ENCODE results near the gene IQUB. TPM values are rescaled to one million over a fixed set of nuclear protein-coding genes. Genes with fewer than 3 reads are reported as not detected.

IQUB gene
- 0.21 and 0.42 TPM in 2 replicates for total RNA-seq (2022)
- Bru-seq, nascent RNA = percentile 27 among the genes with signal in this experiment
- BruChase-seq, experiment 1, labeled RNA remaining after a 6-hour chase = percentile 18 among the genes with signal in this experiment
- BruChase-seq, experiment 2, labeled RNA remaining after a 2-hour chase = percentile 28 among the genes with signal in this experiment
- long read RNA-seq = 0 reads

GRCh38 chr7:123534383-123535260 is at the start of gene IQUB:
TSS of gene IQUB (minus strand) at chr7:123534595. CDS start at chr7:123512340, 22,255 bp downstream.
- Mint-ChIP-seq H3K4me3 (ENCODE audit: low read depth, unreplicated experiment) (peak within 1 kb of the TSS; percentile 90), H3K4me1 (ENCODE audit: low read depth, unreplicated experiment) (peaks cover 8% of the 10 kb centered on the region), H3K9me3 (ENCODE audit: low read depth, unreplicated experiment) (no peaks in the 10 kb centered on the region), H3K27me3 (ENCODE audit: unreplicated experiment) (peaks cover 27% of the 10 kb centered on the region), H3K27ac (ENCODE audit: unreplicated experiment) (peak within 1 kb of the TSS; percentile 99), H3K36me3 (ENCODE audit: insufficient read depth, unreplicated experiment) (peaks cover 22% of the 10 kb centered on the region)
- peak; percentile 97 for DNase-seq
- no peak for TF ChIP-seq CTCF (IDR thresholded peaks at IDR 0.05; ENCODE audit: unreplicated experiment)
- CTCF ChIA-PET = interaction anchor here (0.6 to 1.8 kb wide), 8 partner anchors 13 to 623 kb away, joined by 3 to 10 read pairs (median 6); no protein-coding TSS in a partner anchor
- no TSS peak for BruUV-seq (replicated peaks)
- intact Hi-C loops (cut with micrococcal nuclease; ENCODE audit: unreplicated experiment) = no loop called here

- H3K27me3 Mint-ChIP-seq (ENCODE audit: unreplicated experiment) = no peaks in the 10 kb centered on the region
- H3K4me1 Mint-ChIP-seq (ENCODE audit: low read depth, unreplicated experiment) = peaks cover 8% of the 10 kb centered on the region
- no peaks in the 10 kb centered on the region for H3K36me3 Mint-ChIP-seq (ENCODE audit: insufficient read depth, unreplicated experiment)
- H3K4me3 Mint-ChIP-seq (ENCODE audit: low read depth, unreplicated experiment) = no peak overlapping the region
- CTCF ChIA-PET = interaction anchor here (0.6 to 1.2 kb wide), 2 partner anchors 11 to 307 kb away, joined by 3 read pairs; no protein-coding TSS in a partner anchor
- no TSS peak for BruUV-seq (replicated peaks)
- no peak for TF ChIP-seq CTCF (IDR thresholded peaks at IDR 0.05; ENCODE audit: unreplicated experiment)
- no peaks in the 10 kb centered on the region for H3K9me3 Mint-ChIP-seq (ENCODE audit: low read depth, unreplicated experiment)
- no peak overlapping the region for H3K27ac Mint-ChIP-seq (ENCODE audit: unreplicated experiment)
- DNase-seq = no peak
- intact Hi-C loops (cut with micrococcal nuclease; ENCODE audit: unreplicated experiment) = loop anchor here (5.0 kb wide), 1 partner anchor 118 kb away; no protein-coding TSS in a partner anchor
Measured at GRCh38 chr7:123583821-123584220, 49.4 kb upstream of the IQUB start.

GRCh38 chr7:123581162-123581459 is 46.7 kb upstream of the IQUB start:
- CTCF ChIA-PET = interaction anchor here (0.7 to 1.1 kb wide), 4 partner anchors 30 to 577 kb away, joined by 3 to 10 read pairs (median 4); no protein-coding TSS in a partner anchor
- DNase-seq = no peak

More at GRCh38 chr7:123581162-123581459, 46.7 kb upstream of the IQUB start:
- intact Hi-C loops (cut with micrococcal nuclease; ENCODE audit: unreplicated experiment) = loop anchor here (2.0 to 5.0 kb wide), 2 partner anchors 121 to 292 kb away; no protein-coding TSS in a partner anchor
- peak; percentile 11 for TF ChIP-seq CTCF (IDR thresholded peaks at IDR 0.05; ENCODE audit: unreplicated experiment)
- Mint-ChIP-seq H3K27me3 (ENCODE audit: unreplicated experiment) (no peaks in the 10 kb centered on the region), H3K4me1 (ENCODE audit: low read depth, unreplicated experiment) (peaks cover 8% of the 10 kb centered on the region), H3K9me3 (ENCODE audit: low read depth, unreplicated experiment) (no peaks in the 10 kb centered on the region), H3K36me3 (ENCODE audit: insufficient read depth, unreplicated experiment) (no peaks in the 10 kb centered on the region), H3K4me3 (ENCODE audit: low read depth, unreplicated experiment) (no peak overlapping the region), H3K27ac (ENCODE audit: unreplicated experiment) (no peak overlapping the region)
- no TSS peak for BruUV-seq (replicated peaks)

Data from Calu3 (cell line).